AG09319 (cell line): ENCODE measurements around the gene LCNL1.

Source experiments
- DNase-seq: peaks from one replicate; pipeline ENCODE4 v3.0.0-alpha.2; 2010; ENCODE audit warnings: low read depth; ENCODE audit errors: extremely low read depth
- CTCF ChIP-seq: IDR thresholded peaks from 2 replicates; pipeline ENCODE4 v1.5.1; 2011; ENCODE audit warnings: low read depth, mild to moderate bottlenecking, inconsistent platforms, low read length, moderate library complexity

LCNL1 gene

GRCh38 chr9:136974817-136975535 lies 7.8 kb upstream of the LCNL1 start:
- DNase-seq, result no peak
- no peak for TF ChIP-seq CTCF

GRCh38 chr9:136975644-136976043 lies 7.1 kb upstream of the LCNL1 start:
- no peak for DNase-seq
- no peak for TF ChIP-seq CTCF

GRCh38 chr9:136977223-136977622 lies 5.6 kb upstream of the LCNL1 start, which contains the start of gene PTGDS:
Gene PTGDS, plus strand, starts transcription at chr9:136977504. Its CDS starts 75 bp downstream, at chr9:136977579.
- TF ChIP-seq CTCF, result no peak
- DNase-seq, result no peak

GRCh38 chr9:136977649-136978072 lies 5.1 kb upstream of the LCNL1 start:
- TF ChIP-seq CTCF, result no peak
- no peak for DNase-seq

GRCh38 chr9:136978073-136978864 lies 4.5 kb upstream of the LCNL1 start:
- no peak for DNase-seq
- no peak for TF ChIP-seq CTCF

GRCh38 chr9:136978865-136979544 lies 3.8 kb upstream of the LCNL1 start:
- no peak for TF ChIP-seq CTCF

More at GRCh38 chr9:136978865-136979544, 3.8 kb upstream of the LCNL1 start:
- no peak for DNase-seq
